EL (cell line): Measurements from ENCODE around the gene PRODH.
"Not testable (repeated sequence)": the region's sequence is repeated elsewhere in the genome, so short reads cannot be mapped to it uniquely, and the experiment has no call there.

Source experiments
- DNase-seq: peaks from one replicate; pipeline ENCODE4 v3.0.0-alpha.2; 2016

The PRODH gene

GRCh38 chr22:18905540-18906409 is 30.3 kb downstream of the PRODH start, which contains the start of gene DGCR6:
DGCR6 (plus strand) TSS chr22:18906320; CDS start chr22:18906375, 55 bp downstream.
- DNase-seq = no peak

GRCh38 chr22:18896037-18896657 is 39.9 kb downstream of the PRODH start:
- not testable (repeated sequence) for DNase-seq

- DNase-seq = not testable (repeated sequence)
Measured at GRCh38 chr22:18893775-18894174, 42.3 kb downstream of the PRODH start.

- not testable (repeated sequence) for DNase-seq
Measured at GRCh38 chr22:18890510-18891192, 45.4 kb downstream of the PRODH start.

GRCh38 chr22:18888115-18888514 is 48.0 kb downstream of the PRODH start:
- no peak for DNase-seq

- DNase-seq = not testable (repeated sequence)
Measured at GRCh38 chr22:18884465-18884864, 51.6 kb downstream of the PRODH start.

GRCh38 chr22:18881260-18881659 is 54.8 kb downstream of the PRODH start:
- DNase-seq = not testable (repeated sequence)
